ENCODE measurements around the gene MAN1A1.

DNA sequence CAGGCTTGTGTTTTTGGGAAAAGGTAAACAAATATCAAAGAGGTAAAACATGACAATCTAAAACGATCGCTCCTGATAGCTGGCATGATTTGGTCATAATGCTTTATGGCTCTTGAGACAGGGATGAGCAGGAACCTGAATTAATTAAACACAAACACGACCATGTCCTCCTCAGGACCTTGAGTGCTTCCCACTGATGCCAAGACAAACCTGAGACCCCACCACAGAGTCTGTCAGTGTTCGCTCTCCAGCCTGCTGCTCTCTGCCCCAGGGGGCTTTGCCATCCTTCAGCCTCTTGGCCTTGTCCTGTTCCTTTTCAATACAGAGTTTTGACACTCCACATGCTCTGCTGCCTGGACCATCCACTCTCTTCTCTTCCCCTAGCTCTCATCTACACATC, 119.4 kb downstream of the MAN1A1 start:
- TF ChIP-seq, protein P1, sequence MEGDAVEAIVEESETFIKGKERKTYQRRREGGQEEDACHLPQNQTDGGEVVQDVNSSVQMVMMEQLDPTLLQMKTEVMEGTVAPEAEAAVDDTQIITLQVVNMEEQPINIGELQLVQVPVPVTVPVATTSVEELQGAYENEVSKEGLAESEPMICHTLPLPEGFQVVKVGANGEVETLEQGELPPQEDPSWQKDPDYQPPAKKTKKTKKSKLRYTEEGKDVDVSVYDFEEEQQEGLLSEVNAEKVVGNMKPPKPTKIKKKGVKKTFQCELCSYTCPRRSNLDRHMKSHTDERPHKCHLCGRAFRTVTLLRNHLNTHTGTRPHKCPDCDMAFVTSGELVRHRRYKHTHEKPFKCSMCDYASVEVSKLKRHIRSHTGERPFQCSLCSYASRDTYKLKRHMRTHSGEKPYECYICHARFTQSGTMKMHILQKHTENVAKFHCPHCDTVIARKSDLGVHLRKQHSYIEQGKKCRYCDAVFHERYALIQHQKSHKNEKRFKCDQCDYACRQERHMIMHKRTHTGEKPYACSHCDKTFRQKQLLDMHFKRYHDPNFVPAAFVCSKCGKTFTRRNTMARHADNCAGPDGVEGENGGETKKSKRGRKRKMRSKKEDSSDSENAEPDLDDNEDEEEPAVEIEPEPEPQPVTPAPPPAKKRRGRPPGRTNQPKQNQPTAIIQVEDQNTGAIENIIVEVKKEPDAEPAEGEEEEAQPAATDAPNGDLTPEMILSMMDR (IDR thresholded peaks at IDR 0.05; ENCODE audit: control extremely low read depth in 1 of 3, insufficient read depth in 1 of 3, low read depth in 1 of 3, low read length in 3 of 3) = no peak
- TF ChIP-seq NRF1 (IDR thresholded peaks at IDR 0.05; ENCODE audit: low read depth, low read length) (no peak), SP1 (IDR thresholded peaks at IDR 0.05; ENCODE audit: low read depth, low read length) (no peak), POLR2A (IDR thresholded peaks at IDR 0.05; ENCODE audit: control extremely low read depth in 1 of 2, low read depth in 2 of 2, low read length in 2 of 2) (no peak), RAD21 (IDR thresholded peaks at IDR 0.05 in 1 of 2, conservative IDR thresholded peaks at IDR 0.05 in 1 of 2; ENCODE audit: low read depth in 2 of 2, low read length in 2 of 2) (no peak), RFX5 (IDR thresholded peaks at IDR 0.05; ENCODE audit: borderline replicate concordance, low read depth, low read length) (no peak), TAF1 (IDR thresholded peaks at IDR 0.05; ENCODE audit: low read depth, low read length) (no peak), SRF (IDR thresholded peaks at IDR 0.05; ENCODE audit: low read depth, low read length) (no peak), PHF8 (conservative IDR thresholded peaks at IDR 0.05; ENCODE audit: low read depth, low read length) (no peak), EZH2 (IDR thresholded peaks at IDR 0.05; ENCODE audit: low read depth, low read length, severe bottlenecking) (no peak), ZNF274 (IDR thresholded peaks at IDR 0.05; ENCODE audit: borderline replicate concordance, extremely low read depth, low read length) (no peak), SIN3A (conservative IDR thresholded peaks at IDR 0.05 in 1 of 2, IDR thresholded peaks at IDR 0.05 in 1 of 2; ENCODE audit: low read depth in 1 of 2, low read length in 2 of 2) (no peak)
- TF ChIP-seq, protein P2, sequence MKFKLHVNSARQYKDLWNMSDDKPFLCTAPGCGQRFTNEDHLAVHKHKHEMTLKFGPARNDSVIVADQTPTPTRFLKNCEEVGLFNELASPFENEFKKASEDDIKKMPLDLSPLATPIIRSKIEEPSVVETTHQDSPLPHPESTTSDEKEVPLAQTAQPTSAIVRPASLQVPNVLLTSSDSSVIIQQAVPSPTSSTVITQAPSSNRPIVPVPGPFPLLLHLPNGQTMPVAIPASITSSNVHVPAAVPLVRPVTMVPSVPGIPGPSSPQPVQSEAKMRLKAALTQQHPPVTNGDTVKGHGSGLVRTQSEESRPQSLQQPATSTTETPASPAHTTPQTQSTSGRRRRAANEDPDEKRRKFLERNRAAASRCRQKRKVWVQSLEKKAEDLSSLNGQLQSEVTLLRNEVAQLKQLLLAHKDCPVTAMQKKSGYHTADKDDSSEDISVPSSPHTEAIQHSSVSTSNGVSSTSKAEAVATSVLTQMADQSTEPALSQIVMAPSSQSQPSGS (IDR thresholded peaks at IDR 0.05; ENCODE audit: low read length) = no peak
